Activated effector memory CD4-positive, alpha-beta T cell treated with Interleukin-2 at 50 U/mL for 16 hours (primary cell): ENCODE data around the gene ST3GAL6.

ENCODE experiments used
- DNase-seq: peaks from one replicate; pipeline ENCODE4 v3.0.0-alpha.2; 2020

ST3GAL6 gene

DNA sequence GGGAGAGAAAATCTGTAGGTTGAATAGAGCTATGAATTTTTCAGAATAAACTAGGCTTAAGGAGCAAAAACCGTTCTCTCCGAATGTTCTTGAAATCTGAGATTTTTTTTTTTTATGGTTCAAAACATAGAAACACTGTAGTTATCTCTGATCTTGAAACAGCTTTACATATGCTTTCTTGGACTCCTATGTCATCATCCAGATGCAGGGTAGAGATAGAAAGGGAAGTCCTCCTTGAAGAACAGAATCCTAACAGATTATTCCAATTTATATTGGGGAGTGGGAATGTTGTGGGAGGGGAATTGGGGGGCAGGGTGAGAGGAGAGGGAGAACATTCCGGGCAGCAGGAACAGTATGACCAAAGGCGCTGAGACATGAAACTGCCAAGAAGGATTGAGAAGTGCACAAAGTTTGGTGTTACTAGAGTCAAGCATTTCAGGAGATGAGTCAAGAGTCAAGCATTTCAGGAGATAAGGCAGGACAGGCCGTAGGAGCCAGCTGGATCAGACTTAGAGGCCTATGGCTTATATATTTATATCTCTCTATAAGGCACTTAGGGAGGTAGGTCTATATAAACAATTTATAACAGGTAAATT, 21.9 kb upstream of the ST3GAL6 start:
- DNase-seq, result no peak

DNA sequence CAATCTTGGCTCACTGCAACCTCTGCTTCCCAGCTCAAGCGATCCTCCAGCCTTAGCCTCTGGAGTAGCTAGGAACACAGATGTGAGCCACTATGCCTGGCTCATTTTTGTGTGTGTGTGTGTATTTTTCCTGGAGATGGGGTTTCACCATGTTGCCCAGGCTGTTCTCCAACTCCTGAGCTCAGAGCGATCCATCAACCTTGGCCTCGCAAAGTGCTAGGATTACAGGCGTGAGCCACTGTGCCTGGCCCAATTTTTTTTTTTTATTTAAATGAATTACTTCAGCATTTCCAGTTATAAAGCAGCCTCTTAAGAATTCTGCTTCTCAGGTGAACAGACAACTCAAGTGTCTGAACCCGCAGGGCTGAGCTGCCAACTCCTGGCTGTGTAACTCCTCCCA, 20.1 kb upstream of the ST3GAL6 start:
- no peak for DNase-seq

DNA sequence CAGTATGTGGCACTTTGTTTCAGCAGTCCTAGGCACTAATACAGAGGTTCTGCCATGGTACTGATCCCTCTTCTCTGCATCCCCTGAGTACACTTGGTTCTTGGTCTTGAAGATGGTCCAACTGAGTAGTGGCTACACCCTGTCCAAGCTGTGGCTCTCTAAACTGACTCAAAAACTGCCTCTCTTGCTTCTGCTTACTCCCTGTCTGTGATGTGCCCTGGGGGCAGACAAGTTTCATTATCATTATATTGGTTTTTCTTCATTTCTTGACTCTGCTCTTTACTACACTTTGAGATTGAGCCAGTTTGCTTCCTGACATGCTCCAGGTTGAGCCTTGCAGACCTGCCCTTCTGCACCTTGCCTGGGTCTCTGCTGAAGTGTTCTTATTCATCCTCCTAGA, 18.9 kb upstream of the ST3GAL6 start:
- no peak for DNase-seq

DNA sequence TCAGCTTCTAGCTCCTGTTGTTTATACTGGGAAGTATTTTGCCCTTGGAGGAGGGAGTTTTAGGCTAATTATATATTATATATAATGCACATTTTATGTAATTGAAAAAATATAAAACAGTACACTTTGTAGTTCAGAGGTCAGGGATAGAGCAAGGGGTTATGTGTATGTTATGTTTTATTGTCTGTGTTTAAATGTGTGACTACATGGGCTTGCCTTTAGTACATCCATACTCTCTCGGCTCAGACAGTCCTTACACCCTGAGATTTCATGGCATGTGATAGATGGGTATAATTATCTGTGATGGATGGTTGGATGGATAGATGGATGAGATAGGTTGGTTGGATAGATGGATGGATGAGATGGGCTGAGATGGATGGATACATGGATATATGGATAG, 17.4 kb upstream of the ST3GAL6 start:
- DNase-seq, result no peak

DNA sequence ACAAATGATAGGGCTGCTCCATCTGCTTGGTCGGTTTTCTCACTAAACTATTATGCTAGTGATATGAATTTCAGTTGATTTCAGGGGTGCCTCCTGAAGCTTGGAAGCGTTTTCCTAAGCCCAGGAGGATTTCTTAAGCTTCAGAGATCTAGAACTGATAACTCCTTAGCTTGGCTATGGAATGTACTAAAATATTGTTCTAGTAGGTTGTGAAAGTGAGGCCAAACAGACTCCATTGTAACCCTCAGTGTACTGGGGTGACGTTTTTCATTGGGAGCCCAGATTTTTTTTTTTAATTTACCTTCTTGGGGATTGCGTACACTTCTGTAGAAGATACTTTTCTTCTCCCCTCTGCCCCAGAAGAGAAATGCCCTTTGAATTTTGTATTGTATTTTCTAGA, 17.0 kb upstream of the ST3GAL6 start:
- no peak for DNase-seq

DNA sequence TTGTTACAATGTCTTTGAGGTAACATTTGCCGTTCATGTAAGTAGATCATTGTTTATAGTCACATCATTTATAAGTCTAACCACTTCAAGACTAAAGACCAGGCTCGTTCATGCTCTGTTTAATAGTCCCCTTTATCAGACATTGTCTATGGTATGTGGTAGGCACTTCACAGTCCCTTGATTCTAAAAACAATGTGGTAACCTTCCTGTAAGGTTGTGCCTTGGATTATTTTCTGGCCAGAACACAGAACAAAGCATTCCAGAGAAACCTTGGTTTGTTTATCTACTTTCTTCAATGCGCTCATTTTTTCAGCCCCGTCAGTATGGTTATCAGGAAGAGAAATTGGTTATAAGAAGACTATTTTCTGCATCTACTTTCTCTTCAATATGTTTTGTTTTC, 16.3 kb upstream of the ST3GAL6 start:
- no peak for DNase-seq

DNA sequence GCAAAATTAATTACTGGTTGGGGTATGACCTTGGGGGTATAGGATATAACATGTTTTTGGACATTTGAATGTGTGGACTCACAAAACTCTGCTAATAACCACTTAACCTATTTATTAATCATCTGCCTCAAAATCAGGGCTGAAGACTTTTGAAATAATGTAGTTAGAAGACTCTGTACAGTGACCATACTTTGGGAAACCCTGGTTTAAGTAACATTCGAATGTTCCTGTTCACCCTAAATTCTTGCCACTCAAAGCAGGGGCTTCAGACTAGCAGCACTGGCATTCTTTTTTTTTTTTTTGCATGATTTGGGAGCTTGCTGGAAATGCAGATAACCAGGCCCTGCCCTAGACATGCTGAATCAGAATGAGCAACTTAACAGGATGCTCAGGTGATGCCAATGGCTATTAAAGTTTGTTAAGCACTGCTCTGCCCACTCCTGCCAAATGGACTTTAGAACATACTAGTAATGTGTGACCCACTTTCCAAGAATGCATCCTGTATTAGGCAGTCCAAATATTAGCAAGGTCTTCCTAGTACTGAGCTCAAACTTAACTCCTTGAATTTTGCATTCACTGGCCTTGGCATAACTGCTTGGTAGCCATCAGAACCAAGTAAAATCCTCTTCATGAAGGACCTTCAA, 12.7 kb upstream of the ST3GAL6 start:
- DNase-seq, result no peak

DNA sequence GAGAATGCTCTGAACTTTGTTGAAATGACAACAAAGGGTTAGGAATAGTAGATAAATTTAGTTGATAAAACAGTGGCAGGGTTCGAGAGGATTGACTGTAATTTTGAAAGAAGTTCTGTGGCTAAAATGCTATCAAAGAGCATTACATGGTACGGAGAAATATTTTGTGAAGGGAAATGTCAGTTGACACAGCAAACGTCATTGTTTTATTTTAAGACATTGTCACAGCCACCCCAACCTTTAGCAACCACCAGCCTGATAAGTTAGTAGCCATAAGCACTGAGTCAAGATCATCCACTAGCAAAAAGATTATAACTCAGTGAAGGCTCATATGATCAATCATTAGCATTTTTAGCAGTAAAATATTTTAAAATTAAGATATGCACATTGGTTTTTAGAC, 8.7 kb upstream of the ST3GAL6 start:
- DNase-seq, result no peak

DNA sequence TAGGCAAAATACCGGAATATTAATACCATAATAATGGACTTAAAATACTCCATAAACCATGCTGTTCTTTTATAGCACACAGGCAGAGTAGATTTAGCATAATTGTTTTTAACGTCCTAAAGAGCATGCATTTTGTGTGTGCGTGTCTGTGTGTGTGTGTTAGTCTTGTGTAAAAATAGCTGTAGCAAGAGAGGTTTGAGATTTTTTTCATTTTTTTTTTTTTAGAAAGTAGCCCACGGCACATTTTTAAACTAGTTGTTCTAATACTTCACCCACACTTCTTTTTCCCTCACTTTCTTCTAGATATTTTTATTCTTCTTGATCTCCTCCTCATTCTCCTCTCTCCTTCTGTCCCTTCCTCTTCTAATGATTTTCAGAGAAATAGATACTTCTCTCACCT, 7.5 kb upstream of the ST3GAL6 start:
- DNase-seq, result no peak

DNA sequence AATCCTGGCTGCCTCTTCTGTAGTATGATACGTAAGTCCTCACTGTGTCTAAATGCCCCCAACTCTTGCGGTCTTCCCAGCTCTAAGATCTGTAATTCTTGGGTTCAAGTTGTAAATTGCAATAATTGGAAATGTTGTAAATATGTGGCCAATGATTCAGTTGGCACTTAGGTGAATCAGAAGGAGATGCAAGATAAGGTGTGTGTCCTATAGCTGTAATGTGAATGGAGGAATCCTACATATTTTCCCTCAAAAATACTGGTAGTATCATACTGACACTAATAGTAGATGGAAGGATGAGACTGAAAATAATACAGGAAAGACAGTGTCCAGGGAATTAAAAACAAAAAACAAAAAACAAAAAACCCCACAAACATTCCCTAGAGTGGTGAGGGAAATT, 3.5 kb upstream of the ST3GAL6 start:
- no peak for DNase-seq

DNA sequence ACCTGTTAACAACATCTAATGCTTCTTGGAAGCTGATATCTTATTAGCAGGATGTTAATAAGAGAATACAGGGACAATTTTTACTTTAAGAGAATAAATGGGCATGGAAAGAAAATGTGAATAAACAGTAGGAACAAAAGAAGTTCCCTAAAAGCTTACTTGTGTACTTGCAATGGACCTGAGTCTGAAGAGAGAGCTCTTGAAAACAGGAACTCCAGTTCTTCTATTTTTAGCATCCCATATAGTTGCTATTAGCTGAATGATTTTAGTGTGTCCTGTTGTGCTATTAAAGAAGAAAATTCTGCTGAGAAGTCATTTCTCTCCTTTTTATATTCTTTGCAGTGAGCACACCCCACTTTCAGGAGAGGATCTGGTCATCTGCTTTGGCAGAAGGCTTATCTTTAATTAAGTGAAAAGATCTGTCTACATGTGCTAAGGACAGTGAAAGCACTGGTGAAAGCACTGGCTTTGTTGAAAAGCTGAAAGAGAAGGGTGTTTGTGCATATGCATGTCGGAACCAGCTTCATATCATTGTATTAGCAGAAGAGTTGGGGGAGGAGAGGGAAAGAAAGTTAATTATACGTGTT, 1.4 kb upstream of the ST3GAL6 start:
- no peak for DNase-seq

DNA sequence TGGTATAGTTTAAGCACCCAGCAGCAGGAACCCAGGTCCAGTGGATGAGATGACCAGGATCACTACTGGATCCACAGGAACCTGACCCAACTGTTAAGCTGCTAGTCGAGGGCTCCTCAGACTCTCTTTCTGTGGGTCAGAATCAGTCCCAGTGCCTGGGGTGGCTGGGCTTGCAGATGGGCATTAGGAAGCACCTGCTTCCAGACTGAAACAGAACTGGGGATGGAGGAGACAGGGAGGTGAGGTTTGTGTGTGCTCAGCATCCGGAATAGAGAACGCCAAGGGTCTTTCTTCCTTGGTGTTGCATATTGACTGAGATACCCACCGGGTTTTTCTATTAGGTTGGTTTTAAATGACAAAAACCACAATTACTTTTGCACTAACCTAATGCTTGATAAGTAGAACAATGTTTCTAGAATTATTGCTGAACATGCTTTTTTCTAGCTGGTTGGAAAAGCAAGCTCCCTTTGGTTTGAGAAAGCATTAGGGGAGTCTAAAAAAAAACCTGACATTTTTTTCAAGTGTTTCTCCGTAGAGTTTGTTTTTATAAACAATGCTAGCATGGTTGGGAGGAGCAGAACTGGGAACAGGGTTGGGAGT, 779 bp downstream of the ST3GAL6 start:
- no peak for DNase-seq

DNA sequence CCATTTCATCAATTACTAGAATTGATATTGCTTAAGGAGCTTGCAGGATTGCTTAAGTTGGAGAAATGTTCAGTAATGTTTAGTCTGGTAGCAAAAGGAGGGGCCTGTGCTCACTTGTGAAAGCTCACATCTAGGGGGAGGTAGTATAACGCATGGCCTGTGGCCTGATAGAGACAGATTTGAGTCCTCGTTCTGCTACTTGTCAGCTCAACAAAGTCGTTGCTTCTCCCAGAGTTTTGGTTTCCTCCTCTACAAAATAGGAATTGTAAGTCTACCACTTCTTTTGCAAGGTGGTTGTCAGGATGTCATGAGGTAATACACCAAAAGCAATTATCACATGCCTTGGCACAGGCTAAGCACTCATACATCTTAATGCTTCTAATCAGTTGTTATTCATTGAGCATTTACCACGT, 1.3 kb downstream of the ST3GAL6 start:
- DNase-seq, result no peak

DNA sequence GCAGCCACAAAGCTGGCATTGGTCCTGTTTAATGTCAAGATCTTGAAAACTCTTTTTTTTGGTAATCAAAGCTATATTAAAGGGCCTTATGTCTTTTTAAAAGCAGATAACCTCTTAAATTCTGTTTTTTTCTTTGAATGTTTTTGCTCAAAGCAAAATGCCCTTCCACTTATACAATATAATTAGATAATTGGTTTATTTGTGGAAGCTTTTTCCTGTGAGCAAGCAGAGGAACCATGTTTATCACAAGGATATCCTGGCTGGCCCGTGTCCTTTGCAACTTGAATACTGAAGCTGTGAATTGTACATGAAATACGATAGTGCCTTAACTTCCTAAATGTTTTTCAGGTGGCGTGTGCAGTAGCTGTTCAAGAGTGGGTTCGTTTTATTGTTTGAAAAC, 2.6 kb downstream of the ST3GAL6 start:
- no peak for DNase-seq

DNA sequence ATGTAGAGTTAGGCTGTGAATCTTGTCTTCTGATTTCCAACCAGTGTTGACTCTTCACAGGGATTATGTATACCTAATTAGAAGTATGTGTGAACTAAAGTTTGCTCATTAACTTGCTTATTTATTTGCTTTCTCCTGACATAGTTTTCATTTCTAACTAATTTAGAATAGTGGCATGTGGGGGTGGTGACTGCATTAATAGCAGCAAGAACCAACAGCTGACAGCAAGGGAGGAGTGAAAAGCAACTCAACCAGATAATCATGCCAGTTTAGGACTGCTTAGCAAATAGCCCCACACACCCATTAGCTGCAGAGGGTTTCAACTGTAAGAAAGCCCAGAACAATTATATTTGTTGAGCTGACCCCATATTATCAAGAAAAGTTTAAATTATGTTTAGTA, 3.8 kb downstream of the ST3GAL6 start:
- DNase-seq, result no peak

DNA sequence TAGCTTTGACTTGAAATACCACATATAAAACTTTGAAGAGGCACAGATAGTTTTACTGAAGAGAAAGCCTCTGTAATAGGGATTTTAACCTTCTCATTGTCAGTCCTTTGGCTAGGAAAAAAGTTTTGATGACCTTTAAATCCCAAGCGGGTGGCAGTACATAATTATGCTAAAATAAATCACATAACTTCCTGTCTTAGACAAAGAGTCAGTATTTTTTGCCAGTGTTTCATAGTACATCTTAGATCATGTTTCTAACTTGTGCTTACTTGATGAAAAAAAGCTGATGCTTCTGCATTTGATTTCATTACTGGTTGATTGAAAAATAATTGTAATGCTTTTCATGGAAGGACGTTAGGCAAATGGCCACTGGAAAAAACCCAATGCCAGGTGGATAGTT, 5.8 kb downstream of the ST3GAL6 start:
- no peak for DNase-seq

DNA sequence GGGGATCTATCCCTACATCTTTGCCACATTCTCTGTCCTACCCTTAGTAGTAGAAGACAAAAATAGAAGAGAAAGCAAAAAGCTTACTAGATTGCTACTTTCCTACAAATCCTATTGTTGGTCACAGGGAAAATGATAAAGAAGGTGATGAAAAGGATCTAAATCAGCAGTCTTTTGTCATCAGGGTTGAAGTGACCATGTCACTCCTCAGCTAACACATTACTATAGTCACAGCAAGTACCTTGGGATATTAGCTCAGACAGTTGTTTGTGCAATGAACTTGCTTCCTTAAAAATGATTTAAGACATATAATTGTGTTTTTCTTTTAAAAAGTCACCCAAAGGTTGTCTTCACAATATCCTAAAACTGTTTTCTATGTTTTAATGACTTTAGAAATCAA, 6.3 kb downstream of the ST3GAL6 start:
- DNase-seq, result no peak

DNA sequence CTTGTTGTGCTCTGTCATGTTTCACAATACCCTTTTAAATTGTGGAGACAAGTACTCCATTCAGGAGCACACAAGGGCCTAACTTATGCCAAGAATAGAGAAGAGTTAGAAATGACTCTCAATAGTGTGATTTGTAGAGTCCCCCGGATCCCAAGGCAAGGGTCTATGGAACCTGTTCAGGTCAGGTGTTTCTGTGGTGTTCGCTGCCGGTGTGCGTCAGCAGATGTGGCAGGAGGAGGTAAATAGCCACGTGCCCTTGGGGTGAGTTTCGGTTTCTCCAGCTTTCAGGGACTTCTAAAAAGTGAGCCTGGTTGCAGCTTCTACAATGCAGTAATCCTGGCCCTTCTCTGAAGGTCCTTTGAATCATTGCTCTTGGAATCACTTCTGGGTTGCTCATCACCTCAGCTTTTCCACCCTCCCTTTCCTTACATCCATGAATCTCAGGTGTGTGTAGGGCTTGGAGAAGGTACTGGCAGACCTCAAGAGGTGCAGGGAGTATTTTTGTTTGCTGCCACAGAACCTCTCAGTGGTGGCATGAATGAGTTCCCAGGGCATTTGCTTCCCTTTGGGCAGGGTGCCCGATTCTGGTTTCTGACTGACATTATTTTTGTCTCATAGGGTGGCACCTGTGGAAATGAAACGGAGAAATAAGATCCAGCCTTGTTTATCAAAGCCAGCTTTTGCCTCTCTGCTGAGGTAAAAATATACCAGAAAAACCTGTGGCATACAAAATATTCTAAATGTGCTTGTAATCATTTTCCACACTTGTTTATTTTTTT, 7.3 kb downstream of the ST3GAL6 start:
- DNase-seq, result no peak

DNA sequence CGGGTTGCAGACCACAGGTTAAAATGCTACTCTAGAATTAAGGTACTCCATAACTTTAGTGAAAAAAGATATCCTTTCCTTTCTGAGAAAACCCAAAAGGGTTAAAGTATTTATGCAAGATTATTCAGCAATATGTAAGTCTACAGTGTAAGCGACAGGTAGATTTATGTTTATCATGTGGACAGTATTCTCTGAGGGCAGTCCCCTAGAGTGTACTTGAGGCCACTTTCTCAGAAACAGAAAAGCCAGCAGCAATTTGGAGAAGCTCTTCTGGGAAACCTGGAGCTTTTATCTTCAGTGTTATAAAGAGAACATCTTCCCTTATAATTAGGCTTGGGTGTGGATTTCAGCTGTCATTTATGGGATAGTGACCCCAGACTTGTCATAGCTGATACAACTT, 8.9 kb downstream of the ST3GAL6 start:
- DNase-seq, result no peak

DNA sequence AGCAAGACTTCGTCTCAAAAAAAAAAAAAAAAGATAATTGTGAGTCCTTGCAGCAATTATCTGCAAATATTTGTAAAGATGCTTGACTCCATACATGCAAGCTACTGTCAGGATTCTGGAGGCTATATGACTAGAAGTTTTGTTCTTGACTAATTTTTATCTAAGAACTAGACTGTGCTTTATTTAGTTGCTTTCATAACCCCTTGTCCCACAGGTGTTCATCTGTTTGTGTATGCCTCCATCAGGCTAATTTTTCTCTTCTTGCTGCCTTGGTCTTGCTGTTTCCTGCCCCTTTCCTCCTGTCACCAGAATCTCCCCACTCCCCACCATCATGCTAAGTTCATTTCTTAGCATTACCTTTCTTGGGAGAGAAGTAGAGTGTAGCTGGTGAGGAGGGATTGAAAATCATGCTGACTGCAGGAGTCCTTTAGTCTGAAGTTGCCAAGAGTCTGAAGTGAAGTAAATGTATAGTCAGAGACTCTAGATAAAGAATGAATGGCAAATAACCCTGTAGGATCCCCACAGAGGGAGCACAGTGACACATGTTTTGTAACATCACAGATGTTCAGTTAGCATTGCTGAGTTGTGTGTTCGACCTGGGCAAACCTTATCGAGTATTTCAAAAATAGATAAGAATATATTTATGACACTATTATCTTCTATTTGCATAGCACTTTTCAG, 12.5 kb downstream of the ST3GAL6 start:
- no peak for DNase-seq

DNA sequence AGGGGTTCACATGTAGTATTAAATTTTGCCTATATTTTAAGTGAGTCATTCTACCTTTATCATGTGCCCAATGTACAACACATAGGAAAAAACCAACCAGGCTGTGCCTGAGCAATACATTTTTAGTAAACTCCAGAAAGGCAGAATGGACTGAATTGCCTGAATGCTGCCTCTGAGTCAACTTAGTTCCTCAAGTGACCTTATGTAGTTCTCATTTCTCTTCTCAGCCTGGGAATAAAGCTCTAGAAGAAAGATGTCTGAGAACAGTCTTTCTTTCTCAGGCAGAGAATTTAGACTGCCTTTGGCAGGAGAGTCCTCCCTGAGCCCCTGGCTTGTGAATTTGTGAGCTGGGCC, 13.0 kb downstream of the ST3GAL6 start:
- no peak for DNase-seq

DNA sequence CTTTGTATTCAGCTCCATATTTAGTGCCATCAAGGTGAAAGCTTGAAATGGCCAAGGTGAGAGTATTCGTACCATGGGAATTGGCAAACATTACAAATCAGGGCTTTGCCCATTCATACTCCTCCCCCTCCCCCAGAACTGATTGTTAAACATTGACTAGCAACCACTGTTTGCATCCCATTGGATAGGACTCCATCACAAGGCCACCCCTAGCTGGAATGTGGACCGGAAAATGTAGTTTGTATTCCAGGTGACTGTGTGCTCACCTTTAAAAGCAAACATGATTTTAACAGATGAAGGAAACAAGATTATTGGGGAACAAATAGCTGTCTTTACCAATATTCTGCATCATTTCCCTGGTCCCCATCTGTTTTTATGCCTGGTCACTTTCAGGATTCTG, 14.1 kb downstream of the ST3GAL6 start:
- no peak for DNase-seq

DNA sequence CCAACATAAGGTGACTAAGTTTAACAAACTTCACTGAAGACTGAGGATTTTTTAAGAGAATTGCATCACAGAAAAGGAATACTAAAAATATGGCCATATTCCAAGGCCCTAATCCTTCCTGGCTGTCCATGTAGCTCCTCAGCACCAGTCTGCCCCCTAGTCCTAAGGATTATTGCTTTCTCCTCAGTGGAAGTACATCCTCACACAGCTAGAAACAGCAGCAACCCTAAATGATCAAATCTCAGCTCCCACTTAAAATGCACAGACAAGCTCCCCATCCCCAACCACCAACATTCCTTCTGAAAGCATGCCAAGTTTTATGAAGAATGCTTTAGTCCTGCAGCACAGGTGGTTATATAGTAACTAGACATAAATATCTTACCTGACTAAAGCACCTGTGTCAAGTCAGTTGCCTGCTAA, 14.7 kb downstream of the ST3GAL6 start:
- DNase-seq, result no peak
